GM15510 (cell line): Measurements from ENCODE around the gene CYP27C1.

Experiments
- POLR2A ChIP-seq: IDR thresholded peaks from 3 replicates; pipeline ENCODE4 v1.6.1; 2011; ENCODE audit warnings: borderline replicate concordance; ENCODE audit not compliant: insufficient read length; ENCODE audit errors: extremely low read depth

The CYP27C1 gene

DNA sequence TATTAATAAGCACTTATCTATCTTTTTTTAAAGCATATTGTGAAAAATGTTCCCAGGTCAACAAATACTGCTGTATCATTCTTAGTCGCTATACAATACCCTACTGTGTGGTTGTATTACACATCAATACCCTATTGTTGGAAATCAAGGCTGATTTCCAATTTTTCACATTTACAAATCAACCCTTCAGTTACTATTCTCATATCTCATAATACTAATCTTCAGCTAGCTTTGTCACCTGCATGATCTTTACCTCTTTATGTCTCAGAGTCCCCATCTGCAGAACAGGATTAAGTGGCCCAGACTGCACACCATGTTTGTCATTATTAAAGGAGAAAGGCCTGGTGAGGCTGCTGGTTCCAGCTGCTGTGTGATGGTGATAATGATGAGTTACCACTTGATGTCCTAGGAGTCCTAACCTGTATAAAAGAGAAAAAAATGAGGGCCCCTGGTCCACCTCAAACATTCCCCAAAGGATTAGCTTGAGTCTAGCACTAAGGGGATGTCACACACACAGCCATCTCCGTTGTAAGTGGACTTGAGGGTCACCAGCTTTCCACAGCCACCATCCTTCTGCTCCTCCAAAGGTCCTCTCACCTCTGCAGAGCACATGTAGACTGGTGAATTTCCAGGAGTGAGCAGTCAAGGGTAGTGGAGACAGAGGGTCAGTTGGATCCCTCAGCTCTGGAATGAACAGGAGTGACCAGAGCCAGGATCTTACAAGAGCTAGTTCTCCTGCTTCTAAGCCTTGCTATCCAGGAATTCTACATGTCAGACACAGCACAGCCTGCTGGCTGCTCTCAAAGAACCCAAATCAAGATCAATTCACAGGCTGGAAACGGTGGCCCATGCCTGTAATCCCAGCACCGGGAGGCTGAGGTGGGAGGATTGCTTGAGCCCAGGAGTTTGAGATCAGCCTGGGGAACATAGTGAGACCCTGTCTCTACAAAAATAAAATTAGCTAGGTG is 77.2 kb downstream of the CYP27C1 start:
- no peak for TF ChIP-seq POLR2A

DNA sequence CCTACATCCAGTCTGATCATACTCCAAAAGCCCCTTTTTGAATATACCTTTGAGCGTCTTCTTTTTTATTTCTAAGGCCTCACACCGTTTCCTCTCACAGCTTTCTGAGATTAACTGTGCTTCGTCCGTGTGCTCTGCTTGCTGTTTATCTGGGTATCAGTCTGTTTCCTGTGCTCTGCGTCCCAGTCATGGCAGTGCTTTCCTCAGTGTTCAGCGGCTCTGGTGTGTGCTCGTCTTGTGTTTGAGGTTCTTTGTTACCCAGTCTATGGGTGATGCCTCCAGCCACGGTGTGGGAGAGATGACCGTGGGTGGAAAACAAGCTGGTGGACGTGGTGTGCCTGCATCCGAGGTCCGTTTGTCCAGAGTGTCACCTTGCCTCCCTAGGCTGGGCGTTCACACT is 79.6 kb downstream of the CYP27C1 start:
- no peak for TF ChIP-seq POLR2A

DNA sequence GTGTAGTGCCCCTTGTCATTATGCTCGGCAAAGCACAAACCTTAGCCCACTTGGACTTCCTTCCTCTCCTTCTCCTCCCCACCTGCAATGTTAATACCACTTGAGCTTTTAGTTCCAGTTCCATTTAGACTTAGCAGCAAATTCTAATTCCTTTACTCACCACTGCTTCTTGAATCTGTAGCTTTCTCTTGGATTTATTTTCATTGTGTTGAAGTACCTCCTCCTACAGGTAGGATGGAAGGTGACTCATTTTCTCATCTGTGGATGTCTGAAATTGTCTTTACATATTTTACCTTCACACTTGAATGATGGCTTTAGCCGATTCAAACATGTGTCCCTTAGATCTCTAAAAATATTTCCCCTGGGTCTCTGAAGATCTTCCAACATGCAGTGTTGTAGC is 80.3 kb downstream of the CYP27C1 start:
- TF ChIP-seq POLR2A, result no peak

DNA sequence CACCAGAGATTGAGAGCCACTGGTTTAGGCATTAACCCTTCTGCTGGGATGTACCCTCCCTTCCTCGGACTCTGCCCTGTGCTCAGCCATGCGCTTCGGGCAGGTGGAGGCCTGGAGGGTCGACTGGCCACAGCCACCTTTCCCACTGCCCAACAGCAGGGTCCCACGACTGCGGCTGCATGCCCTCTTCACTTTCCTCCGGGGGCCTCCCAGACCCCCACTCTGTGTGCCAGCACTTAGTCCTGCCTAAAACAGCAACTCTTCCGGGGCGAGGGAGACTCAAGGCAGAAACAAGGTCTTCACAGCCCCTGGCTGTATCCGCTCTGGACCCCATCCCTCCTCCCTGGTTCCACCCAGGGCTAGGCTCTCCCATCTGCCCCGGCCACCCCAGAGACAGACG is 81.8 kb downstream of the CYP27C1 start:
- TF ChIP-seq POLR2A, result no peak

DNA sequence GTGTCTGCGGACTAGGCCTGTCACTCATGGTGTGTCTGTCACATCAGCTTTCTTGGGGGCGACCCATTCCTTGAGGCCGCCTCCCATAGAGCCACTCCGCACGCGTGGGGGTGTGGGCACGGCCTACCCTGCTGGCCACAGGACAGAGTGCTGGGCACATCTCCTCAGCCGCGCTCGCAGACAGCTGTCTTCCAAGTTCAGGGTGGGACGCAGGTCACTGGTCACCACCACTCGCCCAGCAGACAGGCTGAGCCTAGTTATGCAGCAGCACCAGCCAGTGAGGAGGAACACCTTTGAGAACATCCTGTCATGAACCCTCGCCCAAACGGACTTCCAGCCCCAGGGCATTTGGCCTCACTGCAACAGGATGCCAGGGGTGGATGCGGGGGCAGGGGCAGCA is 82.4 kb downstream of the CYP27C1 start:
- TF ChIP-seq POLR2A, result no peak

DNA sequence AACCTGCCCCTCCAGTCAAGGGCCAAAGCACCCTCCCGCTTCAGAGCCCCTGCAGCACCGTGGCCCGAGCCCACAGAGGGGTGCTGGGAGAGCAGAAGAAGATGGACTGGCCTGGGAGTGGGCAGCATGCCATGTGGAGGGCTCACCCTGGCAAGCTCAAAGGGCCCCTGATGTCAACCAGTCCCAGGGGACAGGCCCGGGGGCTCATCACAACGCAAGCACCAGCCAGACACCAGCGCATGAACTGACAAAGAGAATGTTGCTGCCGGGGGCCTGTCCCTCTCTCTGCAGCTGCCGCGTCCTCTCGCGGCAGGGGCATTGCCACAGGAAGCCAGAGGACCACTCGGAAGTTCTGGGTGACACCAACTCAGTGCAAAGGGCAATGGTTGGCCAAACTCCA is 82.9 kb downstream of the CYP27C1 start:
- no peak for TF ChIP-seq POLR2A

DNA sequence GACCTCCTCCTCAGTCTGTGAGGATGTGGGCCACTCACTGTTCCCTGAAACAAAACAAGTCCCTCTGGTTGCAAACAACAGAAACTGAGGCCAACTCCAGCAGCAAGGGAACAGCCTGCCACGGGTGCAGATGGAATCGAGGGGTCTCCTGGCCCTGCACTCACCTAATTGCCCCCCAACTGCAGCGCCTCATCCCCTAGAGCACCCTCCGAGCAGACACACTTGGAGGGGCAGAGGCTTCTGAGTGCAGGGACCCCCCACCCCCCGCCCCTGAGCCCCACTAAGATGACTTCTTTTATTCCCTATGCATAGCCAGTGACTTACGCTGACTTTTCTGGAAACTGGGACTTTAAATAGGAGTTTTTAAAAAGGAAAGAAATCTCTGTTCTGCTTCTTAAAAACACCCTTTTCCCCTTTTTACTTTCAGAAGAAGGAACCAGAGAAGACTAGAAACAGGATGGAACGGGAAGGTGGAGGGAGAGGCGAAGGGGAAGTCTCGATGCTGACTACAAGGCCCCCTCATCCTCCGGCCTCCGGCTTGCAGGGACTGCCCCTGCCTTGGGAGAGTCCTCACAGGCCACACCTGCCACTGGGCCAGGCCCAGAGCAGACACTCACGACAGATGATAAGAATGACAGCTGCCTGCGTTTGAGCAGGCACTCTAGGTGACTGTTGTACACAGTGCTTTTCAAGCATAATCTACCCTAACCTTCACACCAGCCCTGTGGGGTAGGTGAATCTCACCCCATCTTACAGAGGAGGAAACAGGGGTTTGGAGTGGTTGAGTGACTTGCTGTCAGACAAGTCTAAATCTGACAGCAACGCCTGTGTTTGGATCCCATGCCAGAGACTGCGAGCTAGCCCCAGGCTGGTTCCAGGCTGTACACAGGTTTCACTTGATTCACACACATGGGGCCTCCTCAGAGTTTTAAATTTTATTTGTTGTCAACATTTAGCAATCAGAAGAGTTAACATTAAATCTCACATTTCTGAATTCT is 85.0 kb downstream of the CYP27C1 start:
- no peak for TF ChIP-seq POLR2A

DNA sequence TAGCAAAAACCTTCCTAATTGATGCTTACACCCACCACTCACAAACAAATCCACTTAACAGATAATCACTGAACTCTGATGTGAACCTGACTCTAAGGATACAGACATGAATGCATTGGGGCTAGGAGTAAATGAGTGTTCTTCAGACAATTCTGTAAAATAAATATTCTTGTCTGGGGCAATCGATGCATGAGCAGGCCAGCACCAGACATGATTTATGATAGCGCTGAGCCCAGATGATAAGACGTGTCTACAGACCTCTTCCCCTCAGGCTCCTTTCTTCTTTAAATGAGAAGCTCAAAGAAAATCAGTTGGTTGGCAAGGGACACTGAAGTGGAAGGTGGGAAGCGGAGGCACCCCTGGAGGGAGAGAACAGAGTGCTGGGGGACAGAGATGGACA is 85.9 kb downstream of the CYP27C1 start:
- no peak for TF ChIP-seq POLR2A
